HG03175 (cell line): ENCODE results near the gene SCAI.
"Not testable (repeated sequence)": the region's sequence is repeated elsewhere in the genome, so short reads cannot be mapped to it uniquely, and the experiment has no call there.

Experiments
- ATAC-seq: cut with Tn5 transposase; IDR thresholded peaks from one replicate; pipeline ENCODE4 v1.9.1; 2021; ENCODE audit warnings: mild to moderate bottlenecking, moderate library complexity; ENCODE audit not compliant: unreplicated experiment

SCAI gene

DNA sequence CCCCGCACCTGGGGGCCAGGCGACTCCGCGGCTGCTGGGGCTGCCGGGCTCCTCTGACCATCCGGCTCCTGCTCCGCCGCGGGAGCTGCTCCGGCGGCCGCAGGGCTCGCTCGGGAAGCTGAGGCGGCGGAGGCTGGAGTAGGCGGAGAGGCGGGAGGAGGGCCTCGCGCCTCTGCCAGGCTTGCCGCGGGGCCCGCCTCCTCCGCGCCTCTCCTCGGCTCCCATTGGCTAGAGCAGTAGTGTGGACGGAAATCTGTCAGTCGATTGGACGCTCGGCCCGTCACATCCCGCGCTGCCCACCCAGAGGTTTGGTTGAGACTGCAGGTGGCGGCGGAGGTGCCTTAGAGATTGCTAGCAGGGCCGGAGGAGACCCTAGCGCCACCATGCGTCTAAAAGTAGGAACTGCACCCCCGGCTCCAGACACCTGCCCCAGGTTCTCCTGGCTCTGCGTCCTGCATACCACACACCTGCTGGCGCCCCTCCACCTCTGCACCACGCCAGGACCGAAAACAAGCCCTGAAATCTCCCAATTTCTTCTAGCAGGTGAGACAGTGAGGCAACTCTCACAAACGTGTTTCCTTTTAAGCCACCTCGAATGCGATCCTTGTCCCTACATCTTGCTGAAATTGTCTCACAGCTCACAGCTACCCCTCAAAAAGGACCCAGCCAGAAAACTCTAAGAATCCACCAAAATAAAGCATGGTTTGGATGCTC, at the start of gene SCAI:
SCAI (minus strand) TSS at position 152 of the 714 bp plus-strand sequence; CDS start at position 61, 91 bp downstream.
- peak; percentile 99 for ATAC-seq

DNA sequence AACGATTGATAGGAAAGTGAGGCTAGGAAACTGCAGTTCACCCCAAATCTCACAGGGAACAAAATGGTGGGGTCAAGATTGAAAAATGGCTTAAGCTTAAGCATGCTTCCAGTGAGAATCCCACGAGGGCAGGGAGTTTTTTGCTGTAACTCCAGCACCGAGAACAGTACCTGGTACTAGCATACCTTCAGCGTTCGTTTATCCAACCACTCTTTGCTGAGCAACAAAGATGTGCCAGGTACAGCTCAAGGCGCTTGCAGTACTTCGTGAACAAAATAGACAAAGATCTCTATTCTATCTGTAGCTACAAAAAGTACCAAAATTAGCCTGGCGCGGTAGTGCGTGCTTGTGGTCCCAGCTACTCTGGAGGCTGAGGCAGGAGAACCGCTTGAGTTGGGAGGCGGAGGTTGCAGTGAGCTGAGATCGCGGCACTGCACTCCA, 47.1 kb upstream of the SCAI start:
- ATAC-seq, result no peak

DNA sequence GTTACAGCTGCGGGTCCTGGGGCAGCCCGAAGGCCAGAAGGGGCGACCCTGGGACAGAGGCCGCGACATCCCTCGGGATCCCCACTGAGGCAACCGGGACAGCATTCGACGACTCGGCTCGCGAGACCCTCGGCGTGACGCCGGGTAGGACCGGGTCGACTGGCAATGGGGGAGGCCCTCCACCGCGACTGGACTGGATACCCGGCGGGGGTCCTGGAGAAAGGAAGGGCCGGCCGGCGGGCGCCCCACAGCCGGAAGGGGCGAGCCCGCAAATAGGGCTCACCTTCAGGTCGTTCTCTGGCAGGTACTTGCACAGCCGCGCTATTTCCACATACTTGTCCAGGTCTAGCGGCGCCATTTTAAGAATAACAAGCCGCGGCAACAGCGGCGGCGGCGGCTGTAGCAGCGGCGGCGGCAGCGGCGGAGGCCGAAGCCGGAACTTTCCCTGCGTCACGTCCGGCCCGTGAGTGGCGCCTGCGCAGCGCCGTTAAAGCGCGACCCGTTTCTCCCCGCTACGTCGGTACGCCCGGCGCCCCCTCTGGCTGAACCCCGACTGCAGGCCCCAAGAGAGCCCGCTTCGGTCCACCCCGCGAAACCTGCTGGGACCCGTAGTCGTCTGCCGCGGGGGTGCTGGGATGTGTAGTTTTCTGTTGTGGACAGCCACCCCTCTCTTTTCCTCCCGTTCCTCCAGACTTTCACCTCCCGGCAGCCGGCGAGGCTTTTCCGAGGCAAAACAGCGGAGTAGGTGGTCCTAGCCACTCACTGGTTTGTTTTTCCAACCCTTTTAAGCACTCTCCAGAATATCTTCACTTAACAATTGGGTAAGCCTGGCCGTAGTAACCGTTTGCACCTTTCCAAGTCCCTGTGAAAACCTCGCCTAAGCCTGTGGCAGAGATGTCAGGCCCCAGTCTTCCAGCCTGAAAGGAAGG, 46.3 kb upstream of the SCAI start, which contains the start of gene PPP6C:
PPP6C (minus strand) TSS at position 443 of the 929 bp plus-strand sequence; CDS start at position 358, 85 bp downstream.
- ATAC-seq, result peak; percentile 97

DNA sequence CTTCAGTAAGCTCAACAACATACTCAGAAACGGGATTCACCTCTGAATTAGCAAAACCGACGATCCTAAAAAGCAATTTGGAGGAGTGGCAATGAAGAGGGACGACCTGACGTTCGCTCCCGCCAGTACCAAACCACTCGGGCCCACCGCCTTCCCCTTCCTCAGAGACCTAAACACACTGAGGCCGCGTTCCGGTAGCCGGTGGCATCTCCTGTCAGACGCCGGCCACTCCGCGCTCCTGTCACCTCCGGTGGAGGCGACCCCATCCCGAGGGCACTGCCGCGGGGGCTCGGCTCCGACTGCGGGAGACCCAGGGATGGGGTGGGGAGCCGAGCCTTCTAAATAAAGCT, 45.7 kb upstream of the SCAI start:
- ATAC-seq, result peak; percentile 21

DNA sequence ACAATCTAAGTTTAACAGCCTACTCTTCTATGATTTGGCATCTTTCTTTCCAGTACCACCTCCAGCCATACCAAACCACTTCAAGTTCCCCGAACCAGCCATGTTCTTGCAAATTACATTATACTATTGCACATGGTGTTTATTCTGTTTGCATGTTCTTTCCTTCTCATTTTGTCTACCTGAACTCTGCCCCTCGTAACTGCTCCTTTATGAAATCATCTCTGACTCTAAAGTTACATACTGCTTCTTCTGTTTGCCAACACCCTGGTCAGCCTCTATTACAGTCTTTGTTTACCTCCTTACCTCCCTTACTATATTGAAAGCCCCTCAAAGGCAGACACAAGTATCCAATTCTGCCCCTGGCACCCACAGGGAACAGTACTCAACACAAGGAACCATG, 40.2 kb upstream of the SCAI start:
- ATAC-seq, result no peak

DNA sequence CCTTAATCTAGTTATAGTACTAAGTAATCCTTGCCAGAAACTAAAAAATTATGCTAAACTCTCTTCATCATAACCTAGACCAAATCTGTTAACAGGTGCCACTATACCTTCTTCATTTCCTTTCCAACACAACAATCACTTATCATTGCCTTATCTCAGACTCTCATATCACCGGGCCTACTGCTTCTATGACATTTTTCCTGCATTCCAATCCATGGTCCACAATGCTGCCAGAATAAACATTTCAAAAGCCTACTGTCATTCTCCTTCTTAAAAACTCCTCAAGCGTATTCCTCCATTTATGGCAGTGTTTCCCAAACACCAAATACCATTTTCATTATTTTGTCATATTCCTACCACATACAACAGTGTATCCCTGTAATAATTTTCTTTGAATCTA, 39.7 kb upstream of the SCAI start:
- no peak for ATAC-seq

DNA sequence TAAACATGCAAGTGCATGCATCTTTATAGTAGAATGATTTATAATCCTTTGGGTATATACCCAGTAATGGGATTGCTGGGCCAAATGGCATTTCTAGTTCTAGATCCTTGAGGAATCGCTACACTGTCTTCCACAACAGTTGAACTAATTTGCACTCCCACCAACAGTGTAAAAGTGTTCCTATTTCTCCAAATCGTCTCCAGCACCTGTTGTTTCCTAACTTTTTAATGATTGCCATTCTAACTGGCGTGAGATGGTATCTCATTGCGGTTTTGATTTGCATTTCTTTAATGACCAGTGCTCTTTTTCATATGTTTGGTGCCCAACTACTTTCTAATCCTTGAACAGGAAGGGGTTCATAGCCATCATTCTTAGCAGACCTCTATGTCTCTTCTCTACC, 38.4 kb upstream of the SCAI start:
- ATAC-seq, result not testable (repeated sequence)

DNA sequence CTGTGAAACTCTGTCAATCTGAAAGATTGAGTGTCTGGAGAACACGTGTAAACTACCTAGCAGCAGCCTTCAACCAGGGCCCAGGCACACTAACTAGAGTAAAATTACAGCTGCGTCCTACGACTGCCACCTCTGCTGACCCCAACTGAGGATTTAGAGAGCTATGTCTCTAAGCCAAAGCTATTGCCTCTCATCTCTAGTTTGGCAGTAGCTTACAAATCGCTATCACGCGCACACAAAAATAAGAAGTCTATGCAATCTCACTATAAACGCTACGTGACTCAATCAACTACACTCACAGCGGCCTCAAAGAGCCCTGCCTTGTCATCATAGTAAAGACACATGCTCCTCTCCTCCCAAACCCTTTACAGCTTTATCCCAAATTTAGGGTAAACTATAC, 37.5 kb upstream of the SCAI start:
- no peak for ATAC-seq

DNA sequence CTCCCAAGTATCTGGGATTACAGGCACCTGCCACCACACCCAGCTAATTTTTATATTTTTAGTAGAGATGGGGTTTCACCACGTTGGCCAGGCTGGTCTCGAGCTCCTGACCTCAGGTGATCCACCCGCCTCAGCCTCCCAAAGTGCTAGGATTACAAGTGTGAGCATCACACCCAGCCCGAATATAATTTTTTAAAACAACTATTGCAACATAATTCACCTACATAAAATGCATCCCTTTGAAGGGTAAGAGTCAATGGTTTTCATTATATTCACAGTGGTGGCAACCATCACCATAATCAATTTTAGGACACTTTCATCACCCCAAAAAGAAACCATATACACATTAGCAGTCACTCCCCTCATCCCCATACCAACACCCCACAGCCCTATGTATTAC, 36.4 kb upstream of the SCAI start:
- ATAC-seq, result not testable (repeated sequence)

DNA sequence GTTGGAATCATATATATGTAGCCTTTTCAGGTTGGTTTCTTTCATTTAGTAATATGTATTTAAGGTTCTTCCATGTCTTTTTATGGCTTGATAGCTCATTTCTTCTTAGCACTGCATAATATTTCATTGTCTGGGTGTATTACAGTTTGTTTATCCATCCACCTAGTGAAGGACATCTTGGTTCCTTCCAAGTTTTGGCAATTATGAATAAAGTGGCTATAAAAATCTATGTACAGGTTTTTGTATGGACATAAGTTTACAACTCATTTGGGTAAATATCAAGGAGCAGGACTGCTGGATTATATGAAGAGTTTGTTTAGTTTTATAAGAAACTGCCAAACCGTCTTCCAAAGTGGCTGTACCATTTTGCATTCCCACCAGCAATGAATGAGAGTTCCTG, 34.6 kb upstream of the SCAI start:
- ATAC-seq, result no peak

DNA sequence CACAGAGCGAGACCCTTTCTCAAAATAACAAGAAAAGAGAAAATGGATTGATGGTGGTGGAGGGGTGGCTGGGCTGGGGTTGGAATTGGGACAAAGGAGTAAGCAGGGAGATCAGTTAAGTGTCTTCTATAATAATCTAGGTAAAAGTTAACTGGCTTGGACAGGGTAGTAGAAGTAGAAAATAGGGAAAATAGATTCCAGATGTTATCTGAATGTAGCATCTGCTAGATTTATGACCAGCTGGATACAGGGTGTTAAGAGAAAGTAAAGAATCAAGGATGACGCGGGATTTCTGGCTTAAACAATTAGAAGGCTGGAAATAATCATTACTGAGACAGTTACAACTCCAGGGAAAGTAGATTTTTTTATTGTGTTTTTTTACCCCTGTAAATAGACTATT, 33.3 kb upstream of the SCAI start:
- no peak for ATAC-seq

DNA sequence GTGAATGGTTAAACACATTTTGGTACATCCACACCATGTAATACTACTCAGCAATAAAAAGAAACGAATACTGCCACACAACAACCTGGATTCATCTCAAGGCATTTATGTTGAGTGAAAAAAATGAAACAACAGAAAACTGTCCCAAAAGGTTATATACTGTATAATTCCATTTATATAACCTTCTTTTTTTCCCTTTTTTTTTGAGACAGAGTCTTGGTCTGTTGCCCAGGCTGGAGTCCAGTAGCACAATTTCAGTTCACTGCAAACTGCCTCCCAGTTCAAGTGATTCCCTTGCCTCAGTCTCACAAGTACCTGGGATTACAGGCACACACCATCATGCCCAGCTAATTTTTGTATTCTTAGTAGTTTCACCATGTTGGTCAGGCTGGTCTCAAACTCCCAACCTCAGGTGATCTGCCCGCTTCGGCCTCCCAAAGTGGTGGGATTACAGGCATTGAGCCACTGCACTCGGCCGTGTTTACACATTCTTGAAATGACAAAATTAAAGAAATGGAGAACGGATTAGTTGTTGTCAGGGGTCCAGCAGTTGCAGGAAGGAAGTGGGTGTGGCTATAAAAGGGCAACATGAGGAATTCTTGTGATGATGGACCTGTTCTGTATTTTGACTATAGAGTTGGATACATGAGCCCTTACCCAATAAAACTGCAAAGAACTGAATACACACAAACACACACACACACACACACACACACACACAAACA, 28.9 kb upstream of the SCAI start:
- no peak for ATAC-seq

DNA sequence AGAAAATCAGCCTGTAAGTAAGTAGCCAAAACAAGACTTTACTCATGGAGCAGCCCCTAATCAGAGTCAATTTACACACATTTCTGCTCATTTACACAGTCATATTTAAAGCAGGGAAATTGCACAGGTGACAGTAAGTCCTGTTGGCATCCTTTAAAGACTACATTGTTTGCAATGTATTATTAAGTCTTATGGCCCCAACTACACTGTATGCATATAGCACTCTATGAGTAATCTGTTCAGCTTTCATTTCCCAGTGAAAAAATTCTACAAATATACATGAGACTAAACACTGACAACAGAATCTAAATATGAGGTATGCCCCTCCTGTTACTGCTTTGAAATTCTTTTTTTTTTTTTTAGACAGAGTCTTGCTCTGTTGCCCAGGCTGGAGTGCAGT, 26.6 kb upstream of the SCAI start:
- ATAC-seq, result no peak

DNA sequence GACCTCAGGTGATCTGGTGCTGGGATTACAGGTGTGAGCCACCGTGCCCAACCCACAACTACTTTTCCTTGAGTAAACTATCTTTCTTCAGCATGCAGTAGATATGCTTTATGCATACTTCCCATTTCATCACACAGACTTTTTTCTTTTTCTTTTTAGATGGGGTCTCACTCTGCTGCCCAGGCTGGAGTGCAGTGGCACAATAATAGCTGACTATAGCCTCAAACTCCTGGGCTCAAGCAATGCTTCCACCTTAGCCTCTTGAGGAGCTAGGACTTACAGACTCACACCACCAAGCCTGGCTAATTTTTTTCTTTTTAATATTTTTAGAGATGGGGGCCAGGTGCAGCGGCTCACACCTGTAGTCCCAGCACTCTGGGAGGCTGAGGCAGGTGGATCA, 23.4 kb upstream of the SCAI start:
- ATAC-seq, result no peak

DNA sequence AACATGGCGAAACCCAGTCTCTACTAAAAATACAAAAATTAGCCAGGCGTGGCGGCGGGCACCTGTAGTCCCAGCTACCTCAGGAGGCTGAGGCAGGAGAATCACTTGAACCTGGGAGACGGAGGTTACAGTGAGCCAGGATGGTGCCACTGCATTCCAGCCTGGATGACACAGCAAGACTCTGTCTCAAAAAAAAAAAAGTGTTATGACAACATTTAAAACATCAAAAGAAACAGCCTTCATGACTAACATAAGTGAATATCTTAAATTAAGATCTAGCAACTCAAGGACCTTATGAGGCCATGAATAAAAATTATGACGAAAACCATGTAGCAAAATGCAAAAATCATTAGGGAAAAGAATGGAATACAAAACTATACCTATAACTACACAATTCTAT, 19.6 kb upstream of the SCAI start:
- not testable (repeated sequence) for ATAC-seq

DNA sequence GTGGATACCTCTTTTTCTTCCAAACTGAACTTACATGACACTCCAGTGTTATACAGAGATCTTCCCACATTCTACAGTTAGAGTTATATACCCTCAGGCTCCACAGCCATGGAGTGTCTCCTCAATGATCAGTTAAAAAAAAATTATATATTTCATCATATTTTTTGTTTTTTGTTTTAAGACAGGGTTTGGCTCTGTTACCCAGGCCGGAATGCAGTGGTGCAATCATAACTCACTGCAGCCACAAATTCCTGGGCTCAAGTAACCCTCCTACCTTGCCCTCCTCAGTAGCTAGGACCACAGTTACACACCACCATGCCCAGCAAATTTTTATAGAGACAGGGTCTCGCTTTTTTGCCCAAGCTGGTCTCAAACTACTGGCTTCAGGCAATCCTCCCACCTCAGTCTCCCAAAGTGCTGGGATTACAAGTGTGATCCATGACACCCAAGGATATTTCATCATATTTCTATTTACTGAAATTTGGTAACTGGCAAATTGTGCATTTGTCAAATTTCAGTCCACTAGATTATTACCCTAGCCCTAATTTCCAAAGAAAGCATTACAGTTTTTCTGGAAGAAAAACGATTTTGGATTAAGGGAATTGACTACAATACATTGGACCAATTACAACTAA, 18.1 kb upstream of the SCAI start:
- ATAC-seq, result no peak

DNA sequence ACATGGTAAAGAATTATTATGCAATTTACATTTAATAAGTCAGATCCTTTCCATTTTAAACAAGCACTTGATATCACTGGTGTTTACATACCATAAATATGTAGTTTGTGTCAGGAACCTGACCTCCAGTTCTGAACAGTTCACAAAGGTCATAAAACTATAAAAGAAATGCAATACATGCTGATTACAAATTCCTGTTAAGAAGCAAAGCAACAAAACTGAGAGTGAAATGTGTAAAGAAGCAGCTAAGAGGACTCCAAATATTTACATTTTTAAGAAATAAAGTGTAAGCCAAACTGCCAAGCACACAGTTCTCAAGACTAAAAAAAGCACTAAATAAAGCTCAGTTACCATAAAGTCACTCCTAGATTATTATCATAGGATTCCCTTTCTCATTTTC, 17.4 kb upstream of the SCAI start:
- no peak for ATAC-seq

DNA sequence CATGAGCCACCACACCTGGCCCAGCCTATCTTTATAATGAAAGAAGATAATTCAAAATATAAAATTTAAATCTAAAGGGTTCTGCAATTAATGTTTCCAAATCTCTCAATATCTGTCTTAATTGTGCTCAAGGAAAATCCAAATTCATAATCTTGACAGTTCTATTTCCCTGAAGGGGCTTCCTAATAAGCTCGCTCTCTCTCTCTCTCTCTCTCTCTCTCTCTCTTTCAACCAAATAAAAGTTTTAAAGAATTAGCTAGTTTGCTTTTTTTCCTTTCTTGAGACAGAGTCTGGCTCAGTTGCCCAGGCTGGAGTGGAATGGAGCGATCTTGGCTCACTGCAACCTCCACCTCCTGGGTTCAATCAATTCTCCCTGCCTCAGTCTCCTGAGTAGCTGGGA, 13.2 kb upstream of the SCAI start:
- no peak for ATAC-seq

DNA sequence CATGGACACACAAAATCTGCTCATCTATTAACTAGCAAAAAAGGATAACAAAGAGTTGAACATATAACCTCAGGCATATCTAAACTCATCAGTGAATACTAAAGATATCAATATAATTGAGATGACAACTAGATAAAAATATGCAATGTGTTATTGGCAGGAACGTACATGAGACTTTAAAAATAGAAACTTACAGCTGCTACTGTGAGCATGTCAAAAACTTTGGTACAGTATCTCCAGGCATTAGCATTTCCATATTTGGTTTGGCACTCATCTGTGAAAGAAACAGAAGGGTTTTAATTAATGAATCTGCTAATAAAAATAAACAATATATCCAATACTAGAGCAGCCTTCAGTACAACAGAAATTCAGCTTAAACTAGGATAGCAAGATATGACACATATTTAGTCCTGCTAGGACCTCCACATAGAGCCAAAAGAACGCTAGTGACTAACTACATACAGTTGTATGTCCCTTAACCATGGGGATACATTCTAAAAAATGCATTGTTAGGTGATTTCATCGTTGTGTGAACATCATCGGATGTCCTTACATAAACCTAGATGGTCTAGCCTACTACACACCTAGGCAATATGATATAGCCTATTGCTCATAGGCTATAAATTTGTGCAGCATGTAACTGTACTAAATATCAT, 10.5 kb upstream of the SCAI start:
- ATAC-seq, result no peak

DNA sequence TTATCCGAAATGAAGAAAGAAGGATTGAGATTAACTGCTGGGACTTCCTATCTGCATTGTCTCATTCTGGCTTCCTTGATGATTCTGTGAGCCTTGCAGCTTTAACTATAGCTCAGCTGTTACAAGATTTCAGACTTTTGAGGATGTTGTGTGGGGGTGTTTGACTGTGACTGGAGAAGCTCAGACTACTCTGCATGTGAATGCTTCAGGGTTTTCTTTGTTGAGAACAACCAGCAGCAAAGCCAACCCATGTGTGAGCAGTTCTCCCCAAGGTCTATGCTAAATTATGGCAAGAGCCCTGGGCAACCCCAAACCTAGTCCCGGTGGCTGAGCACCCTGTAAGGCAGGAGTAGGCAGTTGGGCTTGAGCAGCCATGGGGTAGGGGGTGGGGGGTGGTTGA, 8.4 kb upstream of the SCAI start:
- ATAC-seq, result no peak
